NCI-H146 treated with DMSO at 0.1 percent for 48 hours (cell line): ENCODE results near the gene HADH.
"Not testable (repeated sequence)": the region's sequence is repeated elsewhere in the genome, so short reads cannot be mapped to it uniquely, and the experiment has no call there.

Source experiments
- DNase-seq: peaks from one replicate; lab custom pipeline; 2025; ENCODE audit not compliant: unreplicated experiment; lab: John Stamatoyannopoulos, UW

HADH gene

GRCh38 chr4:108029731-108030130 lies 40.0 kb downstream of the HADH start:
- no peak for DNase-seq

GRCh38 chr4:108030332-108030731 lies 40.6 kb downstream of the HADH start:
- DNase-seq, result peak; percentile 13

GRCh38 chr4:108031427-108032083 lies 41.9 kb downstream of the HADH start:
- no peak for DNase-seq

GRCh38 chr4:108033348-108033747 lies 43.7 kb downstream of the HADH start:
- DNase-seq, result no peak

GRCh38 chr4:108034565-108034964 lies 44.9 kb downstream of the HADH start:
- no peak for DNase-seq

GRCh38 chr4:108035691-108036090 lies 46.0 kb downstream of the HADH start:
- DNase-seq, result no peak

- DNase-seq, result no peak
Measured at GRCh38 chr4:108036213-108036612, 46.5 kb downstream of the HADH start.

GRCh38 chr4:108037884-108038283 lies 48.2 kb downstream of the HADH start:
- no peak for DNase-seq

GRCh38 chr4:108042927-108043326 lies 53.2 kb downstream of the HADH start:
- DNase-seq, result no peak

- DNase-seq, result no peak
Measured at GRCh38 chr4:108043526-108043925, 53.8 kb downstream of the HADH start.

GRCh38 chr4:108044951-108045686 lies 55.4 kb downstream of the HADH start:
- DNase-seq, result no peak

- DNase-seq, result no peak
Measured at GRCh38 chr4:108045687-108046024, 56.0 kb downstream of the HADH start.

- no peak for DNase-seq
Measured at GRCh38 chr4:108047199-108047598, 57.5 kb downstream of the HADH start.

GRCh38 chr4:108048157-108048556 lies 58.5 kb downstream of the HADH start:
- no peak for DNase-seq

- no peak for DNase-seq
Measured at GRCh38 chr4:108048997-108049396, 59.3 kb downstream of the HADH start.

- DNase-seq, result no peak
Measured at GRCh38 chr4:108049406-108049805, 59.7 kb downstream of the HADH start.

- DNase-seq, result not testable (repeated sequence)
Measured at GRCh38 chr4:108050166-108051111, 60.8 kb downstream of the HADH start.

GRCh38 chr4:108051343-108051742 lies 61.7 kb downstream of the HADH start:
- DNase-seq, result no peak

- no peak for DNase-seq
Measured at GRCh38 chr4:108052558-108053120, 63.0 kb downstream of the HADH start.

- DNase-seq, result no peak
Measured at GRCh38 chr4:108053251-108053711, 63.6 kb downstream of the HADH start.

GRCh38 chr4:108054025-108054638 lies 64.4 kb downstream of the HADH start:
- no peak for DNase-seq
